ENCODE results near the gene SLITRK2. TPM values are rescaled to one million over a fixed set of nuclear protein-coding genes. Genes with fewer than 3 reads are reported as not detected.

Gene SLITRK2
- total RNA-seq, 1 experiment from 2014 or later = not detected

GRCh38 chrX:145821898-145822571 lies 4.4 kb downstream of the SLITRK2 start:
- Histone ChIP-seq H3K36me3 (ENCODE audit: insufficient read depth, low read length, poor library complexity, severe bottlenecking) (no peaks in the 10 kb centered on the region), H3K27me3 (replicated peaks; ENCODE audit: insufficient read depth, low read depth, low read length, poor library complexity) (peaks cover 37% of the 10 kb centered on the region), H3K9me3 (ENCODE audit: low read depth, low read length, poor library complexity, severe bottlenecking) (no peaks in the 10 kb centered on the region), H3K4me1 (ENCODE audit: insufficient read depth, low read length, poor library complexity, severe bottlenecking) (no peaks in the 10 kb centered on the region), H3K4me3 (ENCODE audit: low read depth, low read length, poor library complexity, severe bottlenecking) (no peak overlapping the region), H3K27ac (ENCODE audit: low read depth, low read length, poor library complexity, severe bottlenecking) (no peak overlapping the region)
- intact Hi-C loops (cut with micrococcal nuclease; ENCODE audit: unreplicated experiment) = no loop called here
- TF ChIP-seq, protein P1, sequence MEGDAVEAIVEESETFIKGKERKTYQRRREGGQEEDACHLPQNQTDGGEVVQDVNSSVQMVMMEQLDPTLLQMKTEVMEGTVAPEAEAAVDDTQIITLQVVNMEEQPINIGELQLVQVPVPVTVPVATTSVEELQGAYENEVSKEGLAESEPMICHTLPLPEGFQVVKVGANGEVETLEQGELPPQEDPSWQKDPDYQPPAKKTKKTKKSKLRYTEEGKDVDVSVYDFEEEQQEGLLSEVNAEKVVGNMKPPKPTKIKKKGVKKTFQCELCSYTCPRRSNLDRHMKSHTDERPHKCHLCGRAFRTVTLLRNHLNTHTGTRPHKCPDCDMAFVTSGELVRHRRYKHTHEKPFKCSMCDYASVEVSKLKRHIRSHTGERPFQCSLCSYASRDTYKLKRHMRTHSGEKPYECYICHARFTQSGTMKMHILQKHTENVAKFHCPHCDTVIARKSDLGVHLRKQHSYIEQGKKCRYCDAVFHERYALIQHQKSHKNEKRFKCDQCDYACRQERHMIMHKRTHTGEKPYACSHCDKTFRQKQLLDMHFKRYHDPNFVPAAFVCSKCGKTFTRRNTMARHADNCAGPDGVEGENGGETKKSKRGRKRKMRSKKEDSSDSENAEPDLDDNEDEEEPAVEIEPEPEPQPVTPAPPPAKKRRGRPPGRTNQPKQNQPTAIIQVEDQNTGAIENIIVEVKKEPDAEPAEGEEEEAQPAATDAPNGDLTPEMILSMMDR (conservative IDR thresholded peaks at IDR 0.05; ENCODE audit: low read depth, low read length) = no peak
- no peak for TF ChIP-seq EZH2 (IDR thresholded peaks at IDR 0.05; ENCODE audit: borderline replicate concordance, low read depth, low read length, poor library complexity, severe bottlenecking)
- DNase-seq (ENCODE audit: low spot score) = no peak
- no TSS peak for BruUV-seq (replicated peaks)
- ChIA-PET CTCF (no interaction called here), POLR2A (ENCODE audit: low non-redundant PET) (no interaction called here)

DNA sequence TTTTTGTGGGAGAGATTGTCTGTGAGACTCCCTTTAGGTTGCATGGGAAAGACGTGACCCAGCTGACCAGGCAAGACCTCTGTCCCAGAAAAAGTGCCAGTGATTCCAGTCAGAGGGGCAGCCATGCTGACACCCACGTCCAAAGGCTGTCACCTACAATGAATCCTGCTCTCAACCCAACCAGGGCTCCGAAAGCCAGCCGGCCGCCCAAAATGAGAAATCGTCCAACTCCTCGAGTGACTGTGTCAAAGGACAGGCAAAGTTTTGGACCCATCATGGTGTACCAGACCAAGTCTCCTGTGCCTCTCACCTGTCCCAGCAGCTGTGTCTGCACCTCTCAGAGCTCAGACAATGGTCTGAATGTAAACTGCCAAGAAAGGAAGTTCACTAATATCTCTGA lies 5.5 kb downstream of the SLITRK2 start:
- ChIA-PET CTCF (no interaction called here), POLR2A (ENCODE audit: low non-redundant PET) (no interaction called here)
- Histone ChIP-seq H3K9me3 (ENCODE audit: low read depth, low read length, poor library complexity, severe bottlenecking) (no peaks in the 10 kb centered on the region), H3K36me3 (ENCODE audit: insufficient read depth, low read length, poor library complexity, severe bottlenecking) (no peaks in the 10 kb centered on the region), H3K4me3 (ENCODE audit: low read depth, low read length, poor library complexity, severe bottlenecking) (no peak overlapping the region), H3K27ac (ENCODE audit: low read depth, low read length, poor library complexity, severe bottlenecking) (no peak overlapping the region), H3K4me1 (ENCODE audit: insufficient read depth, low read length, poor library complexity, severe bottlenecking) (no peaks in the 10 kb centered on the region), H3K27me3 (replicated peaks; ENCODE audit: insufficient read depth, low read depth, low read length, poor library complexity) (peaks cover 28% of the 10 kb centered on the region)
- no peak for DNase-seq (ENCODE audit: low spot score)
- TF ChIP-seq, protein P1 (conservative IDR thresholded peaks at IDR 0.05; ENCODE audit: low read depth, low read length) = no peak
- intact Hi-C loops (cut with micrococcal nuclease; ENCODE audit: unreplicated experiment) = no loop called here
- BruUV-seq (replicated peaks) = no TSS peak

GRCh38 chrX:145825896-145826295 lies 8.3 kb downstream of the SLITRK2 start:
- TF ChIP-seq, protein P1 (conservative IDR thresholded peaks at IDR 0.05; ENCODE audit: low read depth, low read length) = peak; percentile 54; the same call in 1 of the 2 replicates
- no peak for TF ChIP-seq EZH2 (IDR thresholded peaks at IDR 0.05; ENCODE audit: borderline replicate concordance, low read depth, low read length, poor library complexity, severe bottlenecking)
- peak; percentile 19 for DNase-seq (ENCODE audit: low spot score)
- Histone ChIP-seq H3K27ac (ENCODE audit: low read depth, low read length, poor library complexity, severe bottlenecking) (no peak overlapping the region), H3K9me3 (ENCODE audit: low read depth, low read length, poor library complexity, severe bottlenecking) (no peaks in the 10 kb centered on the region), H3K27me3 (replicated peaks; ENCODE audit: insufficient read depth, low read depth, low read length, poor library complexity) (peaks cover 6% of the 10 kb centered on the region), H3K4me3 (ENCODE audit: low read depth, low read length, poor library complexity, severe bottlenecking) (no peak overlapping the region), H3K36me3 (ENCODE audit: insufficient read depth, low read length, poor library complexity, severe bottlenecking) (no peaks in the 10 kb centered on the region), H3K4me1 (ENCODE audit: insufficient read depth, low read length, poor library complexity, severe bottlenecking) (no peaks in the 10 kb centered on the region)
- ChIA-PET CTCF (no interaction called here), POLR2A (ENCODE audit: low non-redundant PET) (no interaction called here)
- BruUV-seq (replicated peaks) = no TSS peak
- intact Hi-C loops (cut with micrococcal nuclease; ENCODE audit: unreplicated experiment) = no loop called here
